DOHH2 (cell line): ENCODE results near the gene AKR1B1.

Experiments used
- H3F3A ChIP-seq: fragments of 200-600 bp; sonication (generic), shearing (Covaris generic); 2 replicates; pipeline ENCODE4 v1.6.0; 2016; ENCODE audit warnings: antibody characterized with exemption, mild to moderate bottlenecking; ENCODE audit not compliant: control insufficient read depth, insufficient read depth
- H3K27ac ChIP-seq: fragments of 200-600 bp; sonication (generic); 2 replicates; pipeline ENCODE4 v1.5.1; 2014; ENCODE audit warnings: low read depth, mild to moderate bottlenecking, low read length, moderate library complexity
- H3K27me3 ChIP-seq: fragments of 200-600 bp; sonication (generic); 2 replicates; pipeline ENCODE4 v1.6.1; 2014; ENCODE audit warnings: mild to moderate bottlenecking, low read length, mixed read lengths; ENCODE audit not compliant: control insufficient read depth
- H3K36me3 ChIP-seq: fragments of 200-600 bp; sonication (generic); 2 replicates; pipeline ENCODE4 v1.6.1; 2014; ENCODE audit warnings: mild to moderate bottlenecking, low read length, moderate library complexity, mixed read lengths; ENCODE audit not compliant: control insufficient read depth
- H3K4me1 ChIP-seq: fragments of 200-600 bp; sonication (generic); 2 replicates; pipeline ENCODE4 v1.6.1; 2014; ENCODE audit warnings: mild to moderate bottlenecking, low read length, mixed read lengths; ENCODE audit not compliant: control insufficient read depth
- H3K4me2 ChIP-seq: fragments of 200-600 bp; sonication (generic); 2 replicates; pipeline ENCODE4 v1.6.0; 2014; ENCODE audit warnings: mild to moderate bottlenecking, low read length, moderate library complexity
- H3K4me3 ChIP-seq: fragments of 200-600 bp; sonication (generic); 2 replicates; pipeline ENCODE4 v1.5.1; 2014; ENCODE audit warnings: mild to moderate bottlenecking, low read length, mixed read lengths
- H3K79me2 ChIP-seq: fragments of 200-600 bp; sonication (generic); 2 replicates; pipeline ENCODE4 v1.6.1; 2014; ENCODE audit warnings: mild to moderate bottlenecking, low read length, mixed read lengths; ENCODE audit not compliant: control insufficient read depth
- H3K9me2 ChIP-seq: fragments of 200-600 bp; sonication (generic); replicated peaks from 2 replicates; pipeline ENCODE4 v1.6.1; 2014; ENCODE audit warnings: mild to moderate bottlenecking, low read length, mixed read lengths; ENCODE audit not compliant: control insufficient read depth
- H3K9me3 ChIP-seq: fragments of 200-600 bp; sonication (generic); 2 replicates; pipeline ENCODE4 v1.6.1; 2014; ENCODE audit warnings: antibody characterized with exemption, low read length, mixed read lengths; ENCODE audit not compliant: control insufficient read depth, insufficient read depth
- H4K20me1 ChIP-seq: fragments of 200-600 bp; sonication (generic); 2 replicates; pipeline ENCODE4 v1.6.0; 2014; ENCODE audit warnings: low read depth, mild to moderate bottlenecking, antibody characterized with exemption, low read length, moderate library complexity; ENCODE audit not compliant: control insufficient read depth, insufficient read depth
- EZH2phosphoT487 ChIP-seq: fragments of 200-600 bp; sonication (generic); IDR thresholded peaks from 2 replicates; pipeline ENCODE4 v1.6.1; 2017; ENCODE audit warnings: borderline replicate concordance, mild to moderate bottlenecking, antibody characterized with exemption, low read length, moderate library complexity, mixed read lengths
- TF ChIP-seq, protein P1 (sequence below): fragments of 200-600 bp; sonication (generic); IDR thresholded peaks from one replicate; pipeline ENCODE4 v1.5.1; 2014; ENCODE audit warnings: antibody characterized with exemption, mild to moderate bottlenecking, low read depth, low read length; ENCODE audit not compliant: poor library complexity, severe bottlenecking

The AKR1B1 gene

DNA sequence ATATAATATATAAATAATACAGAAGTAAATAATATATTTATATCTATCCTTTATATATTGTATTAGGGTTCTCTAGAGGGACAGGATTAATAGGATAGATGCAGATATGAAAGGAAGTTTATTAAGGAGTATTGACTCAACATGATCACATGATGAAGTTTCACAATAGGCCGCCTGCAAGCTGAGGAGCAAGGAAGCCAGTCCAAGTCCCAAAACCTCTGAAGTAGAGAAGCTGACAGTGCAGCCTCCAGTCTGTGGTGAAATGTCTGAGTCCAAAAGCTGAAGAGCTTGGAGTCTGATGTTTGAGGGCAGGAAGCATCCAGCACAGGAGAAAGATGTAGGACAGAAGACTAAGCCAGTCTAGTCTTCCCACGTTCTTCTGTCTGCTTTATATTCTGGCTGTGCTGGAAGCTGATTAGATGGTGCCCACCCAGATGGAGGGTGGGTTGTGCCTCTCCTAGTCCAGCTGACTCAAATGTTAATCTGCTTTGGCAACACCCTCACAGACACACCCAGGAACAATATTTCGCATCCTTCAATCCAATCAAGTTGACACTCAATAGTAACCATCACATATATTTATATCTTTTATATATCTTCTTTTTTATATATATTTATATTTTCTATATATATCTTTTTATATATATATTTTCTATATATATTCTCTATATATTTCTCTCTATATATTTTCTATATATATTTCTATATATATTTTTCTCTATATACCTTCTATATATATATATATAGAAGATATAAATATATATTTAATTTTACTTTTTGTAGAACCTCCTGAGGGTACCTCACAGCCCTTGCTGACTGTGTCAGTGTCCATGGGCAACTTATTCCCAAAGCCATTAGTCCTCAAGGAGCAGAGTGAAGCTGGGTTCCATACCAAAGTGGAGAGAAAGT lies 43.8 kb upstream of the AKR1B1 start:
- no peaks in the 10 kb centered on the region for H4K20me1 ChIP-seq
- H3K36me3 ChIP-seq, result no peaks in the 10 kb centered on the region
- no peak overlapping the region for H3K4me2 ChIP-seq
- TF ChIP-seq, protein P1, sequence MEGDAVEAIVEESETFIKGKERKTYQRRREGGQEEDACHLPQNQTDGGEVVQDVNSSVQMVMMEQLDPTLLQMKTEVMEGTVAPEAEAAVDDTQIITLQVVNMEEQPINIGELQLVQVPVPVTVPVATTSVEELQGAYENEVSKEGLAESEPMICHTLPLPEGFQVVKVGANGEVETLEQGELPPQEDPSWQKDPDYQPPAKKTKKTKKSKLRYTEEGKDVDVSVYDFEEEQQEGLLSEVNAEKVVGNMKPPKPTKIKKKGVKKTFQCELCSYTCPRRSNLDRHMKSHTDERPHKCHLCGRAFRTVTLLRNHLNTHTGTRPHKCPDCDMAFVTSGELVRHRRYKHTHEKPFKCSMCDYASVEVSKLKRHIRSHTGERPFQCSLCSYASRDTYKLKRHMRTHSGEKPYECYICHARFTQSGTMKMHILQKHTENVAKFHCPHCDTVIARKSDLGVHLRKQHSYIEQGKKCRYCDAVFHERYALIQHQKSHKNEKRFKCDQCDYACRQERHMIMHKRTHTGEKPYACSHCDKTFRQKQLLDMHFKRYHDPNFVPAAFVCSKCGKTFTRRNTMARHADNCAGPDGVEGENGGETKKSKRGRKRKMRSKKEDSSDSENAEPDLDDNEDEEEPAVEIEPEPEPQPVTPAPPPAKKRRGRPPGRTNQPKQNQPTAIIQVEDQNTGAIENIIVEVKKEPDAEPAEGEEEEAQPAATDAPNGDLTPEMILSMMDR, result no peak
- TF ChIP-seq EZH2phosphoT487, result no peak
- no peaks in the 10 kb centered on the region for H3K9me3 ChIP-seq
- peaks cover 17% of the 10 kb centered on the region for H3K27me3 ChIP-seq
- no peaks in the 10 kb centered on the region for H3F3A ChIP-seq
- H3K4me1 ChIP-seq, result no peaks in the 10 kb centered on the region
- no peaks in the 10 kb centered on the region for H3K9me2 ChIP-seq
- no peak overlapping the region for H3K4me3 ChIP-seq
- H3K79me2 ChIP-seq, result no peaks in the 10 kb centered on the region
- H3K27ac ChIP-seq, result no peak overlapping the region

DNA sequence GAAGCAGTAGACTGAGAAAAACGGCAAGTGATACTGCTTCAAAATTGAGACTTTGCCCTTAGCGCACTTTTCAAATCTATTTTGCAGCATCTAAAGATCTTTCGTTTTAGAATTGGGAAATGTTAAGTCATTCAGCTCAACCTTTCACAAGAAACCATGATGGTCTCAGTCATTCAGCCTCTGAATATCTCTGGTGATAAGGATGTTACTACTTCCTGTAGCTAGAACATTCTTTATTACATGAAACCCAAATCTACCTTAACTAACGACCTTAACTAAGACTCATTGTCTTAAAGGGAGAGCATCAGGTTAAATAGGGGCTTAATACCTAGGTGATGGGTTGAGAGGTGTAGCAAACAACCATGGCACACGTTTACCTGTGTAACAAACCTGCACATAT lies 42.1 kb upstream of the AKR1B1 start:
- Histone ChIP-seq H3K27ac (no peak overlapping the region), H3K36me3 (no peaks in the 10 kb centered on the region), H3K9me3 (no peaks in the 10 kb centered on the region), H3K9me2 (no peaks in the 10 kb centered on the region), H3K4me2 (no peak overlapping the region), H3K4me3 (no peak overlapping the region), H3K27me3 (peaks cover 16% of the 10 kb centered on the region), H3F3A (no peaks in the 10 kb centered on the region), H4K20me1 (no peaks in the 10 kb centered on the region), H3K4me1 (no peaks in the 10 kb centered on the region), H3K79me2 (no peaks in the 10 kb centered on the region)
- TF ChIP-seq EZH2phosphoT487, result no peak
- TF ChIP-seq, protein P1, result no peak

DNA sequence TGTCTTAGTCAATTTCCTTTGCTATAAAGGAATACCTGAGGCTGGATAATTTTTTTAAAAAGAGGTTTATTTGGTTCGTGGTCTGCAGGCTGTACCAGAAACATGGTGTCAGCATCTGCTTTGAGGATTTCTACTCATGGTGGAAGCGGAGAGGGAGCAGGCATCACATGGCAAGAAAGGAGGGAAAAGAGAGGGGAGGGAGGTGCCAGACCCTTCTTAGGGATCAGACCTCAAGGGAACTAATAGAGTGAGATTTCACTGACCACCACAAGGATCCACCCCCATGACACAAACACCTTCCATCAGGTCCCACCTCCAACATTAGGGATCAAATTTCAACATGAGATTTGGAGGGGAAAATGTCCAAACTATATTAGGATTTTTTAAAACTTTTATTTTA lies 41.5 kb upstream of the AKR1B1 start:
- Histone ChIP-seq H3K36me3 (no peaks in the 10 kb centered on the region), H3K4me3 (no peak overlapping the region)

More for the DNA sequence above, 41.5 kb upstream of the AKR1B1 start:
- no peaks in the 10 kb centered on the region for H4K20me1 ChIP-seq
- no peaks in the 10 kb centered on the region for H3K9me2 ChIP-seq
- peaks cover 16% of the 10 kb centered on the region for H3K27me3 ChIP-seq
- no peaks in the 10 kb centered on the region for H3K79me2 ChIP-seq
- H3K9me3 ChIP-seq, result no peaks in the 10 kb centered on the region
- no peak overlapping the region for H3K27ac ChIP-seq
- H3K4me1 ChIP-seq, result no peaks in the 10 kb centered on the region
- H3F3A ChIP-seq, result no peaks in the 10 kb centered on the region
- no peak for TF ChIP-seq EZH2phosphoT487
- TF ChIP-seq, protein P1, result no peak
- H3K4me2 ChIP-seq, result no peak overlapping the region
